Brain microvascular endothelial cell (primary cell): Measurements from ENCODE around the gene DAAM2.
A peak's percentile ranks its signal among the peaks of the same experiment; 100 is the strongest.

Experiments
- DNase-seq: peaks from one replicate; pipeline ENCODE4 v3.0.0-alpha.2; 2020
- H3K27ac ChIP-seq: fragments of 250-450 bp; sonication (Bioruptor Pico); 2 replicates; pipeline ENCODE4 v1.5.1; 2020; ENCODE audit warnings: mild to moderate bottlenecking, moderate library complexity
- H3K27me3 ChIP-seq: fragments of 250-450 bp; sonication (Bioruptor Pico); replicated peaks from 2 replicates; pipeline ENCODE4 v1.5.1; 2020; ENCODE audit warnings: mild to moderate bottlenecking
- H3K36me3 ChIP-seq: fragments of 250-450 bp; sonication (Bioruptor Pico); replicated peaks from 2 replicates; pipeline ENCODE4 v1.5.1; 2020; ENCODE audit warnings: mild to moderate bottlenecking
- H3K4me3 ChIP-seq: 2 replicates; pipeline ENCODE4 v1.5.1; 2011; ENCODE audit warnings: low read depth, mild to moderate bottlenecking, control low read depth, low read length, moderate library complexity
- in situ Hi-C: cut with HindIII; loops from 2 replicates; pipeline ENCODE4 v1.10.0; 2017; ENCODE audit warnings: low sequenced_read_pairs, low pct_ligation_motif_present
- TF ChIP-seq, protein P1 (sequence below): IDR thresholded peaks from 2 replicates; pipeline ENCODE4 v1.5.1; 2011; ENCODE audit warnings: low read depth, mild to moderate bottlenecking, moderate library complexity, low read length, control low read depth, inconsistent platforms; ENCODE audit errors: missing control alignments

The DAAM2 gene

DNA sequence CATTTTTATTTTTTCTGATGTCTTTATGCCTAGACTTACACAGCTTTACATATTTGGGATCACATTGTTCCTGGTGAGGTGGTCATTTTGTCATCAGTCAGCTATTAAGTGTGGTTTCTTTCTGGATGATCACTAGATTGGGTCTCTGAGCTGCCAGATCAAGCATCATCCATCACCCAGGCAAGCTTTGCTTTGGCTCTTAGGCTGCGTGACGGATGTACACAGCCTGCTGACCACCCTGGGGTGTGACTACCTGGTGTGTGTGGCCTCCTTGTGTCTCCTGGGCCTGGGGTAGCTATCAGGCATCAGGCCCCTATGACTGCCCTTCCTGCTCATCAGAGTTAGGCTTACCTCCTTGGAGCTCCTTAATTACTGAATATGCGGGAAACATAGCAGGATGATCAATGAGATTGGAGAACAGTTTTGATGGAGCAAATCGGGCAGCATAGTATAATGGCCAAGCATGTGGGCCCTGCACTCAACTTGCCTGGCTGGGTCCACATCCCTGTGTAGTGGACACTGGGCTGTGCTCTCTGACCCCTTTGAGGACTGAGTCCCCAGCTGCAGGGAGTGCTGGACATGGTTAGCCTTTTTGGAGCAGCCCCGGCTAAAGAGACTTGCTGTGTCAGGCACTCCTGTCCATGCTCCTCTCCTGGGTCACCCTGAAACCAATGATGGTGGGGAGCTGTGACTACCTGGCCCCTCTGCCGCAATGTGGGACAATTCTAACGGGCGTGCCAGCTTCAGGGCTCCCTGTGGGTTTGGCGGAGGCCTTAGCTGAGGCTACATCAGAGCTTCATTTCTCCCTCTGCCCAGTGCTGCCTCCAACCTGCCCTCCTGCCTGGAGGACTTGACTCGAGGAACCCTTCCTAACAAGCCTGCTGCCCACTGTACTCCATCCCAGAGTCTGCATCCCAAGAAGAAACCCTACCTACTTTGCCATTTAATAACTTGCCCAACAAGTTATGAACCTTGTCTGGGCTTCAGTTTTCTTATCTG, 8.2 kb downstream of the DAAM2 start:
- Histone ChIP-seq H3K27me3 (no peaks in the 10 kb centered on the region), H3K36me3 (no peaks in the 10 kb centered on the region), H3K27ac (no peak overlapping the region), H3K4me3 (no peak overlapping the region)
- in situ Hi-C loops: no loop called here
- DNase-seq: no peak
- TF ChIP-seq, protein P1, sequence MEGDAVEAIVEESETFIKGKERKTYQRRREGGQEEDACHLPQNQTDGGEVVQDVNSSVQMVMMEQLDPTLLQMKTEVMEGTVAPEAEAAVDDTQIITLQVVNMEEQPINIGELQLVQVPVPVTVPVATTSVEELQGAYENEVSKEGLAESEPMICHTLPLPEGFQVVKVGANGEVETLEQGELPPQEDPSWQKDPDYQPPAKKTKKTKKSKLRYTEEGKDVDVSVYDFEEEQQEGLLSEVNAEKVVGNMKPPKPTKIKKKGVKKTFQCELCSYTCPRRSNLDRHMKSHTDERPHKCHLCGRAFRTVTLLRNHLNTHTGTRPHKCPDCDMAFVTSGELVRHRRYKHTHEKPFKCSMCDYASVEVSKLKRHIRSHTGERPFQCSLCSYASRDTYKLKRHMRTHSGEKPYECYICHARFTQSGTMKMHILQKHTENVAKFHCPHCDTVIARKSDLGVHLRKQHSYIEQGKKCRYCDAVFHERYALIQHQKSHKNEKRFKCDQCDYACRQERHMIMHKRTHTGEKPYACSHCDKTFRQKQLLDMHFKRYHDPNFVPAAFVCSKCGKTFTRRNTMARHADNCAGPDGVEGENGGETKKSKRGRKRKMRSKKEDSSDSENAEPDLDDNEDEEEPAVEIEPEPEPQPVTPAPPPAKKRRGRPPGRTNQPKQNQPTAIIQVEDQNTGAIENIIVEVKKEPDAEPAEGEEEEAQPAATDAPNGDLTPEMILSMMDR: no peak

DNA sequence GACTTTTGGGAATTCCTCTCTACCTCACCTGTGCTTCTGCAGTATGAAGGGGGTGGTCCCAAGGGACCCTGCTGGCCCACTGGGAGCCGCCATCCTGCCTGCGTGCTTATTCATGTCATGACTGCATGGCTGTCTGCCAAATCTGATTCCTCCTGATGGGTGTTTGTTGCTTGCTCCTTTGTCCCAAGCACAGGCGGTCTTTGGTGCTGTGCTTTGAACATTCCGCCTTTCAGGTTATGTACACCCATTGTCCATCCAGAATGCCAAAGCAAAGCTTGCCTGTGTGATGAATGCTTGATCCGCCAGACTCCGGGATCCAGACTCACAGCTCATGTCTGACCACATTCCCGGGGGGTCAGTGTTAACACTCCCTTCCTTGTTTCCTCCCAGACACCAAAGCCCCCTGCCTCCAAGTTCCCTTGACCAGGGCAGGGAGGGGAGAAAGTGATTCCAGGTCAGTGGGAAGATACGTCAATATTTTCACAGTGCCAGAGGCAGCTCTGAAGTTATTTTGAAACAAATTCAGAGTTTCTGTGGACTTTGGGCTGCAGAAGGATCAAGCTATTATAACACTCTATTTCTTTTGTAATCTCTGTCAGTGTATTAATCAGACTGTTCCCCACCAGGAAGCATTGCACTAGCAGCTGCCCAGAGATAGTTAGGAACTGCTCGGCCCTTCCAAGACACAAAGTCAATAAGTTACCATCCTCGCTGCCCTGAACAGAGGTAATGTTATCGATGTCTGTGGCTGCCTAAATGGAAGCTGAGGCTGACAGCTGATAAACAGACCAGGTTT, 9.5 kb downstream of the DAAM2 start:
- Histone ChIP-seq H3K27me3 (no peaks in the 10 kb centered on the region), H3K36me3 (no peaks in the 10 kb centered on the region), H3K4me3 (no peak overlapping the region), H3K27ac (no peak overlapping the region)
- no peak for DNase-seq
- in situ Hi-C loops: no loop called here
- TF ChIP-seq, protein P1: no peak

DNA sequence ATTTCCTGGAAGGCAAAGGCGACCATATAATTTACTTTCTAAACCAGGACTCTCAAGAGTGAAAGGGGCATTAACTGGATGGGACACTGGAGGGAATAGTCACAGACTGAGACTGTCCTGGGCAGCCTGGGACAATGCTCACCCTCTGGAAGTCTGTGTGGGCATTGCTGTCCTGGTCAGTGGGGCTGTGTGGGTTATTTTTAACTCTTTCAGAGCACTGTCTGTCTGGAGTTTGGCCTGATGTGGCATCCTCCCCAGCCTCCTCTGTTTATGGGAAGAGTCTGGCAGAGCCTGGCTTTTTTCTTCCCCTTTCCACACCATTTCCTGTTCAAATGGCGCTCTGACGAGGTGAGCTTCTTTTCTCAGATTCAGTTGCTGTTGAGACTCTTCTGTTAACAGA, 11.7 kb downstream of the DAAM2 start:
- Histone ChIP-seq H3K27ac (no peak overlapping the region), H3K27me3 (no peaks in the 10 kb centered on the region), H3K4me3 (no peak overlapping the region), H3K36me3 (no peaks in the 10 kb centered on the region)
- DNase-seq: no peak
- in situ Hi-C loops: no loop called here
- TF ChIP-seq, protein P1: no peak

DNA sequence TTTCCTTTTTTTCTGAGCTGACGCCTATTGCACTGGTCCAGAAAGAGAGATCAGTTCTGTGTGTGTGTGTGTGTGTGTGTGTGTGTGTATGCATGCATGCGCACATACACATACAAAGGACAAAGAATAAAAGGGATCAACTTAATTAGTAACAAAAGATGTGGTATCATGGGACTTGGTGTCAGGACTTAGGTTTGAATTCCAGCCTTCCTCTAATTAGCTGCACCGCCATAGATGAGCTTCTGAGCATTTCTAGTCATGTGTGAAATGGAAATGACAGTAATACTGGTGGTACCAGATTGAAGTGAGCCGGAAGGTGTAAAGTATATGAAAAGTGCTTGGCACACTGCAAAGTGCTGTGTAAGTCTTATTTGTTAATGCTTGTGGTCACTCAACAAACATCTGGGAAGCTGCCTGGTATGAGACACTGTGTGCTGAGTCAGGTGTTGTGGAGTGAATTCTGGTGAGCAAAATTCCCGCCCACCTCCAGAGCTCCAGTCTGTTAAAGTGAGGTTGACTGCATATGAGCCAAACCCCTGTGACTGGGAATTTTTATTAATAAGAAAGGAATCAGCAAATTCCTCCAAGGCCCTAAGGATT, 12.4 kb downstream of the DAAM2 start:
- Histone ChIP-seq H3K27me3 (no peaks in the 10 kb centered on the region), H3K4me3 (no peak overlapping the region), H3K36me3 (no peaks in the 10 kb centered on the region), H3K27ac (no peak overlapping the region)
- DNase-seq: peak; percentile 64
- TF ChIP-seq, protein P1: no peak
- in situ Hi-C loops: no loop called here

DNA sequence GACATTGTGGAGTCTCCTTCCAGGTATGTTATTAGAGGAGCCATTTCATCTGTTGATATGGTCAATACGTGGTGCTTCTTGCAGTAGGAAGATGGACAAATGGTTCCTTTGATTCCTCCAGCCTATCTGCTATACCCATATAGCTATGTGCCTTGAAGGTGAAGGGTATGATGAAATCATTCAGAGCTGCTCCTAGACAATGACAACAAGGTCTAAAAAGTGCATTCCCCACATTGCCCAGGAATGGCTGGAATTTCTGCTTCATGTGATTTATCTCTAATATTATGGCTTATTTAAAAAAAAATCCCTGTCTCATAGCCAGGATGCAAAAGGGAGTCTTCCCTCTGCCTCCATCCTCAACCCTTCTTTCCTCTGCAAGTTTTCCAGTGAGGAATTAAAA, 14.1 kb downstream of the DAAM2 start:
- no peaks in the 10 kb centered on the region for H3K36me3 ChIP-seq
- no peaks in the 10 kb centered on the region for H3K27me3 ChIP-seq
- DNase-seq: peak; percentile 53
- no peak overlapping the region for H3K27ac ChIP-seq
- TF ChIP-seq, protein P1: no peak
- in situ Hi-C loops: no loop called here
- no peak overlapping the region for H3K4me3 ChIP-seq
